ENCODE data around the gene FBXO31.

GRCh38 chr16:87326151-87326571 lies 57.4 kb downstream of the FBXO31 start:
- TF ChIP-seq EZH2phosphoT487 (IDR thresholded peaks at IDR 0.05; ENCODE audit: insufficient read depth, low read depth) (no peak), EZH2 (IDR thresholded peaks at IDR 0.05; ENCODE audit: insufficient read depth, poor library complexity, severe bottlenecking) (no peak)
